Muscle of back (tissue), 11 donors: ENCODE data around the gene BAG5. TPM values are rescaled to one million over a fixed set of nuclear protein-coding genes. Genes with fewer than 3 reads are reported as not detected.

Source experiments
- DNase-seq, 3 donors: peaks; one replicate each; pipeline versions ENCODE4 v3.0.0 to v3.0.0-alpha.2; 2013
- polyA plus RNA-seq, 10 donors: library from polyadenylated mRNA; unstranded; fragments of 120-200 nt; gene quantifications; one replicate each; pipeline ENCODE4 v1.2.1, GENCODE V29; 2013; ENCODE audit not compliant: insufficient read length in 10 of 10

The BAG5 gene
- polyA plus RNA-seq, 10 donors: 18.2 to 25.6 (median 21.8) TPM

- DNase-seq: no peak
Observed at GRCh38 chr14:103535891-103536565, 26.4 kb downstream of the BAG5 start.

GRCh38 chr14:103535081-103535890 is 27.2 kb downstream of the BAG5 start:
- no peak for DNase-seq

GRCh38 chr14:103534576-103535061 is 27.8 kb downstream of the BAG5 start:
- no peak for DNase-seq

GRCh38 chr14:103533999-103534575 is 28.4 kb downstream of the BAG5 start:
- DNase-seq: no peak

GRCh38 chr14:103533137-103533998 is 29.1 kb downstream of the BAG5 start:
- DNase-seq: no peak

GRCh38 chr14:103532216-103533136 is 30.0 kb downstream of the BAG5 start:
- no peak for DNase-seq

GRCh38 chr14:103531421-103532215 is 30.8 kb downstream of the BAG5 start:
- no peak for DNase-seq

- no peak for DNase-seq
Observed at GRCh38 chr14:103530831-103531230, 31.6 kb downstream of the BAG5 start.

GRCh38 chr14:103530390-103530789 is 32.1 kb downstream of the BAG5 start:
- DNase-seq: no peak

GRCh38 chr14:103529383-103530365 is 32.8 kb downstream of the BAG5 start:
- no peak for DNase-seq

GRCh38 chr14:103528587-103529382 is 33.7 kb downstream of the BAG5 start, which contains the start of gene TRMT61A:
TSS of gene TRMT61A (plus strand) at chr14:103529196. CDS start at chr14:103529979, 783 bp downstream.
- peak; percentile 85 to 94 (median 90) for DNase-seq

GRCh38 chr14:103528146-103528586 is 34.3 kb downstream of the BAG5 start:
- peak in 1 of 3 donors; percentile 73 for DNase-seq

GRCh38 chr14:103527408-103528145 is 34.9 kb downstream of the BAG5 start:
- no peak for DNase-seq

GRCh38 chr14:103526914-103527248 is 35.6 kb downstream of the BAG5 start:
- no peak for DNase-seq

- no peak for DNase-seq
Observed at GRCh38 chr14:103526247-103526913, 36.1 kb downstream of the BAG5 start.
